ENCODE measurements around the gene TENM4. TPM values are rescaled to one million over a fixed set of nuclear protein-coding genes. Genes with fewer than 3 reads are reported as not detected.

TENM4 gene
- total RNA-seq, 4 donors from 2014 or later: 4.0 to 14.6 (median 4.5) TPM

DNA sequence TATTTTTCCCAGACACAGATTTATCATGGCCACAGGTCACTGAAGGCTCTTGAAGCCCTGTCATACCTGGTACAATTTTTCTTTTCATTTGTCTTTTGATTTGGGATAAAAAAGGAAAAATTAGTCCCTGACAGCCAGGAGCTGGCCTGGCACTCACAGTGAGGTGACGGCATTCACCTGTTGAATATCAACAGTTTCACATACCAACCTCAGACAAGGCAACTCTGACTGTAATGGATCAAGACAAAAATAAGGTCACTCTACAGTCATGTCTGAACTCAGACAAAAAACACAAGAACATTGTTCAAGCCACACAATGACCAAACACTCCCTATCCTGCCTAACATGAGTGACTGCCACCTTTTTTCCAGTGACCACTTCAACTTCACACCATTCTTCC is 392.9 kb downstream of the TENM4 start:
- TF ChIP-seq, protein P1, sequence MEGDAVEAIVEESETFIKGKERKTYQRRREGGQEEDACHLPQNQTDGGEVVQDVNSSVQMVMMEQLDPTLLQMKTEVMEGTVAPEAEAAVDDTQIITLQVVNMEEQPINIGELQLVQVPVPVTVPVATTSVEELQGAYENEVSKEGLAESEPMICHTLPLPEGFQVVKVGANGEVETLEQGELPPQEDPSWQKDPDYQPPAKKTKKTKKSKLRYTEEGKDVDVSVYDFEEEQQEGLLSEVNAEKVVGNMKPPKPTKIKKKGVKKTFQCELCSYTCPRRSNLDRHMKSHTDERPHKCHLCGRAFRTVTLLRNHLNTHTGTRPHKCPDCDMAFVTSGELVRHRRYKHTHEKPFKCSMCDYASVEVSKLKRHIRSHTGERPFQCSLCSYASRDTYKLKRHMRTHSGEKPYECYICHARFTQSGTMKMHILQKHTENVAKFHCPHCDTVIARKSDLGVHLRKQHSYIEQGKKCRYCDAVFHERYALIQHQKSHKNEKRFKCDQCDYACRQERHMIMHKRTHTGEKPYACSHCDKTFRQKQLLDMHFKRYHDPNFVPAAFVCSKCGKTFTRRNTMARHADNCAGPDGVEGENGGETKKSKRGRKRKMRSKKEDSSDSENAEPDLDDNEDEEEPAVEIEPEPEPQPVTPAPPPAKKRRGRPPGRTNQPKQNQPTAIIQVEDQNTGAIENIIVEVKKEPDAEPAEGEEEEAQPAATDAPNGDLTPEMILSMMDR (IDR thresholded peaks at IDR 0.05; ENCODE audit: low read depth): no peak

DNA sequence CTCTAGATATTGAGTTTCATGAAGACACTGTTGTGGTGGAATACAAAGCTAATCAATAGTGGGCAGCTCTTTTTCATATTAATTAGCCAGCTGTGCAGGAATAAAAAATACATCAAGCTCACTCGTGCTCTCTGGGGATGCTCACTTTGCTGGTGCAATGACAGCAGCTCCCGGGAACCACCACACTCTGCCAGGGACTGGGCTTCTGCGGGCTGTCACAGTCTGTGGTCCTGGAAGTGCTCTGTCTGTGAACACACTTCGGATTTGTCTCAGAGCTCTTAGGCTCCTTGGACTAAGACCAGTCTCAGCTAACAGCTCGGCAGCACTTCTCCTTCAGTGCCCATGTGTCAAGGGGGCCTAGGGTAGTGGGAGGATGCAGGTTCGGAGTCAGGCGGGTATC is 393.5 kb downstream of the TENM4 start:
- TF ChIP-seq, protein P1 (IDR thresholded peaks at IDR 0.05; ENCODE audit: low read depth): no peak

DNA sequence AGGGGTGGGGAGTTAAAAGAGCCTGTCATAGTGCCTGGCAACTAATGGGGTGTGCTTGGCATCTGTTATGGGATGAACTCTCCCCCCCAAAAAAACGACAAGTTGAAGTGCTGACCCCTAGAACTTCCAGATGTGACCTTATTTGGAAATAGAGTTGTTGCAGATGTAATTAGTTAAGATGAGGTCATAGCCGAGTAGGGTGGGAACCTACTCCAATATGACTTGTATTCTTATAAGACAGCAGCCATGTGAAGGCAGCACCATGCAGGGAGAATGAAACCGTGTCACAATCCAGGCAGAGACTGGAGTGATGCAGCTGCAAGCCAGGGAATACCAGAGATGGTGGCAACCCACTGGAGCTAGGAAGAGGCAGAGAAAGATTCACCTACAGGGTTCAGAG is 394.5 kb downstream of the TENM4 start:
- TF ChIP-seq, protein P1 (IDR thresholded peaks at IDR 0.05; ENCODE audit: low read depth): no peak

DNA sequence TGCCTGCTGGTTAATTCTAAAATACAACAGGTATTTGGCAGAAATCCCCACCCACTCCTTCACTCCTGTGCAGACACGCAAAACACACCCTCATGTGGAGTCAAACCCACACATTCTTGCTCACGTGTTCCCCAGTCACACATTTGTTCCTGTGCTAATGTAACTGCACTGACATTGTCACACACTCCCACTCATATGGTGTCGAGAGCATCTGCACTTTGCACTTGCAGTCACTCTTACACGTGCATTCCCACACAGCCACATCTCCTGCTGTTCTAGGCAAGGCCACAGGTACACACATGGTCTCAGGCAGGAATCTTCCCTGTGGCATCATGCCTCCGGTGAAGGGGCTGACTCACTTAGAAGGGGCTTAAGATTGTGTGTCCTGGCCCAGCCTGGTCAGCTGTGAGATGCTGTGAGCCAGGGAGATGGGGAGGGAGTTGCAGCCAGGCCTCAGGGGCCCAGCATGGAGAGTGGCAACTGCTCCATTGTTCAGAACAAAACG is 395.0 kb downstream of the TENM4 start:
- TF ChIP-seq, protein P1 (IDR thresholded peaks at IDR 0.05; ENCODE audit: low read depth): no peak

DNA sequence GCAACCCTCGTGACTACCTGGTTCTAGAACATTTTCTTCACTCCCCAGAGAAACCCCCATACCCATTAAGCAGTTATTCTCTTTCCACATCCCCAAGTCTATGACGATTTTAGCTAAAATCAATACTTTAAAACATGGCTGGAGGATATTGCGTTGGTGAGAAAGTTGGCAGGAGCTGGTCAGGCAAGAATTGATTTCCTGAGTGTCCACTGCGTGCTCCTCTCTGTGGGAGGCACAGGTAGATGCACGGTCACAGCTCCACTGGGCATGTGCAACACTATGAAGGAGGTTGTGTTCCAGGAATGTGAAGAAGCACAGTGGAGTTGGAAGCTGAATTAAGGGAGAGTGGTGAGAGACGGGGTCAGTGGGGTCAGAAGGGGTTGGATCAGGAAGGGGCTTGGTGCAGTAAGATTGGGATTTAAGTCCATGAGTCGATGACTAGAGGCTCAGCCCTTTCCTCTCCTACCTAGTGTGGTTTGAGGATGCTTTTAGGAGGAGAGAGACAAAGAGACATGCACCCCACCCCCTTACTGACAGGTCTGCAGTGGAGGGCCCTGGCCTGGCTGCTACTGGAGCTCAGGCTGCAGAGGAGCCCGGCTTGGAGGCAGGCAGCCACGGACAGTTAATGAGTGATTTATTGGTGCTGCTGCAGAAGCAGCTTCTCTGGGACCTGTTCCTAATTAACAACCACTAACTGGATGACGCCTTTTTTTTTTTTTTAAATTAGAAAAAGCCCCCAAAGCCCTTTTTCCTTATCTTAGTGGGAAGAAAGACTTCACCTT is 395.6 kb downstream of the TENM4 start:
- TF ChIP-seq, protein P1 (IDR thresholded peaks at IDR 0.05; ENCODE audit: low read depth): no peak

DNA sequence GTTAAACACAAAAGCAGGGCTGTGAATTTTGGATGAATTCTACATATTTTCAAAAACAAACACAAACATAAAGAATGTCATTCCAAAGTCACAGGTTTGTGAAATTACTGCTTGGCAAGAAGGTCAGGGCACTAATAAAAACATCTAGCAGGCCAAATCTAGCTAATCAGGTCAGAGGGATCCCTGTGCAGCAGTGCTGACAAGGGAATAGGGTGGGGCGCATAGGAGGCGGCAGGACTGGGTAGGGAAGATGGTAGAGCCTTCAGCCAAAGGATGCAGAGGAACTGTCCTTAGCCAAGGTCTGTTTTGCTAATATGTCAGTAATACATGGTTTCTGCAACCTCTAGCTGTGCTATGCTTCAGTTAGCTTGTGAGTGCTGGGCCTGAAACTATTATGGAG is 396.6 kb downstream of the TENM4 start:
- TF ChIP-seq, protein P1 (IDR thresholded peaks at IDR 0.05; ENCODE audit: low read depth): no peak

DNA sequence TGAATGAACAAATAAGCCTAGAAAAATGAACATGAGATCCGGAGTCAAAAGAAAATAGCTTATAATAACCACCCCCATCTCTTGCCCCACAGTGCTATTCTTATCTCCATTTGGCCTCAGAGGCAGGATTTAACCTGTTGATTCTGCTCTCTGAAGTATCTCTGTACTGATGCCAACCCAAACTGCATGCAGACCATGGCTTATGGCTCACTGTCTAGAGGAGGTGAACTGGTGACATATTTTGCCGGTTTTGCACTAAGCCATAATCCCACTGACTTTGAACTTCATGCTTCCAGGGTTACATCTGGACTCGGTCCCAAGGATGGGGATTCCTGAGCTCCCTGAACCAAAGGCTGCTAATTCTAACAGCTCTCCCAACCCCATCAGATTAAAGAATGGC is 397.1 kb downstream of the TENM4 start:
- TF ChIP-seq, protein P1 (IDR thresholded peaks at IDR 0.05; ENCODE audit: low read depth): no peak

Measured in subcutaneous adipose tissue (tissue), 4 donors.